K562 (cell line): Measurements from ENCODE around the gene NRXN2. TPM values are rescaled to one million over a fixed set of nuclear protein-coding genes. Genes with fewer than 3 reads are reported as not detected.

ENCODE experiments used
- MBD1 ChIP-seq: fragments of 250-450 bp; sonication (Bioruptor Pico); IDR thresholded peaks from 2 replicates; pipeline ENCODE4 v1.8.0; 2022; ENCODE audit warnings: inconsistent platforms
- PBX2 ChIP-seq, 2 experiments: IDR thresholded peaks in 1 of 2; conservative IDR thresholded peaks in 1 of 2; 2 replicates each; pipeline ENCODE4 v1.6.1; 2016; ENCODE audit warnings: low read depth in 2 of 2, mild to moderate bottlenecking in 1 of 2, missing compliant biosample characterization in 1 of 2, missing genetic modification characterization in 1 of 2, moderate library complexity in 1 of 2
- RAD21 ChIP-seq, 2 experiments: fragments of 250-450 bp in 1 of 2; fragments of 450-650 bp in 1 of 2; sonication (Bioruptor Pico) in 1 of 2; formaldehyde crosslinking in 1 of 2; IDR thresholded peaks in 1 of 2; conservative IDR thresholded peaks in 1 of 2; 2 replicates each; pipeline versions ENCODE4 v1.4.0 to v1.8.0; 2020 to 2022; ENCODE audit warnings: mild to moderate bottlenecking in 2 of 2, moderate library complexity in 1 of 2
- REST ChIP-seq, 2 experiments: fragments of 450-650 bp; formaldehyde crosslinking in 1 of 2; IDR thresholded peaks; 2 replicates each; pipeline versions ENCODE4 v1.4.0 to v1.6.1; 2014 to 2020; ENCODE audit warnings: mild to moderate bottlenecking in 2 of 2, borderline replicate concordance in 1 of 2, low read depth in 1 of 2
- ZBTB2 ChIP-seq: fragments of 450-650 bp; IDR thresholded peaks from 2 replicates; pipeline ENCODE4 v1.6.1; 2016; ENCODE audit warnings: antibody characterized with exemption
- ZNF668 ChIP-seq: fragments of 250-450 bp; sonication (Bioruptor Pico); IDR thresholded peaks from 2 replicates; pipeline ENCODE4 v1.8.0; 2022; ENCODE audit warnings: mild to moderate bottlenecking, inconsistent platforms
- polyA plus RNA-seq, 8 experiments: library from polyadenylated mRNA; depleted of rRNA in 4 of 8; stranded (reverse) in 5 of 8; unstranded in 3 of 8; fragments of >200 nt; fragmentation: Nextera tagmentation in 2 of 8; fragmentation: Illumina TruSeq in 1 of 8; extraction: Ambion mirVana in 2 of 8; extraction: Trizol in 1 of 8; gene quantifications; 2 replicates each; pipeline versions ENCODE4 v1.2.1 to v1.2.3, GENCODE V29; 2011 to 2014; ENCODE audit warnings: inconsistent platforms in 1 of 8, missing spikeins in 1 of 8
- total RNA-seq, 7 experiments: library from RNA; depleted of rRNA in 6 of 7; stranded (reverse); fragments of >200 nt in 6 of 7; fragmentation: Illumina TruSeq in 2 of 7; extraction: Trizol in 2 of 7; gene quantifications; 2 replicates each; pipeline versions ENCODE4 v1.2.1 to v1.2.3, GENCODE V29; 2011 to 2021; ENCODE audit warnings: low replicate concordance in 1 of 7

The NRXN2 gene
- total and polyA plus RNA-seq, 9 of the 15 experiments (the other 6 are each of a cell fraction or from before 2014, with no cell fraction given), result 0.07 to 0.47 (median 0.15) TPM; not detected in 4

GRCh38 chr11:64644647-64645275, 78.2 kb downstream of the NRXN2 start (continued):
- no peak for TF ChIP-seq PBX2 (CRISPR knock-in tag; IDR thresholded peaks at IDR 0.05; ENCODE audit: low read depth)
- TF ChIP-seq PBX2 (tag; conservative IDR thresholded peaks at IDR 0.05; ENCODE audit: low read depth), result peak; percentile 51; the same call in 1 of the 2 replicates
- no peak for TF ChIP-seq ZNF668
- TF ChIP-seq ZBTB2, result no peak
- peak; percentile 27; the same call in 1 of the 2 replicates for TF ChIP-seq REST (IDR thresholded peaks at IDR 0.05; ENCODE audit: borderline replicate concordance)
- no peak for TF ChIP-seq REST (CRISPR knock-in tag; IDR thresholded peaks at IDR 0.05; ENCODE audit: low read depth)
- TF ChIP-seq RAD21 (CRISPR knock-in tag; conservative IDR thresholded peaks at IDR 0.05 in 1 of 2, IDR thresholded peaks at IDR 0.05 in 1 of 2), result peak in 1 of 2 experiments; percentile 49; a peak in 2 of 4 replicates
- no peak for TF ChIP-seq MBD1
